SK-N-SH treated with all-trans-retinoic acid at 6 μM for 48 hours (cell line): ENCODE data around the gene STEAP4.

ENCODE experiments used
- OSR1 ChIP-seq: fragments of 250-450 bp; sonication (Bioruptor Pico); IDR thresholded peaks from 2 replicates; pipeline ENCODE4 v1.8.0; 2022; ENCODE audit warnings: moderate library complexity, mild to moderate bottlenecking, inconsistent platforms
- PATZ1 ChIP-seq: fragments of 250-450 bp; sonication (Bioruptor Pico); IDR thresholded peaks from 2 replicates; pipeline ENCODE4 v1.8.0; 2020; ENCODE audit warnings: mild to moderate bottlenecking, moderate library complexity, borderline replicate concordance
- RARB ChIP-seq: fragments of 250-450 bp; sonication (Bioruptor Pico); IDR thresholded peaks from 2 replicates; pipeline ENCODE4 v1.8.0; 2021; ENCODE audit warnings: mild to moderate bottlenecking, moderate library complexity
- SNAI2 ChIP-seq: fragments of 250-450 bp; sonication (Bioruptor Pico); IDR thresholded peaks from 2 replicates; pipeline ENCODE4 v1.5.0; 2020; ENCODE audit warnings: mild to moderate bottlenecking, moderate library complexity
- TOX ChIP-seq: fragments of 250-450 bp; sonication (Bioruptor Pico); IDR thresholded peaks from 2 replicates; pipeline ENCODE4 v1.8.0; 2021; ENCODE audit warnings: mild to moderate bottlenecking, moderate library complexity, borderline replicate concordance
- ZNF8 ChIP-seq: fragments of 450-650 bp; formaldehyde crosslinking; IDR thresholded peaks from 2 replicates; pipeline ENCODE4 v1.5.0; 2020; ENCODE audit warnings: mild to moderate bottlenecking, moderate library complexity

- no peak for TF ChIP-seq OSR1 (CRISPR knock-in tag)
- no peak for TF ChIP-seq TOX (CRISPR knock-in tag)
- no peak for TF ChIP-seq SNAI2 (CRISPR knock-in tag)
- TF ChIP-seq ZNF8 (CRISPR knock-in tag) = no peak
- no peak for TF ChIP-seq PATZ1 (CRISPR knock-in tag)
- TF ChIP-seq RARB (CRISPR knock-in tag) = no peak
These were observed 9.8 kb upstream of the STEAP4 start for GRCh38 chr7:88316456-88316855.
